ENCODE data around the gene CEBPE.
A peak's percentile ranks its signal among the peaks of the same experiment; 100 is the strongest.

The CEBPE gene

DNA sequence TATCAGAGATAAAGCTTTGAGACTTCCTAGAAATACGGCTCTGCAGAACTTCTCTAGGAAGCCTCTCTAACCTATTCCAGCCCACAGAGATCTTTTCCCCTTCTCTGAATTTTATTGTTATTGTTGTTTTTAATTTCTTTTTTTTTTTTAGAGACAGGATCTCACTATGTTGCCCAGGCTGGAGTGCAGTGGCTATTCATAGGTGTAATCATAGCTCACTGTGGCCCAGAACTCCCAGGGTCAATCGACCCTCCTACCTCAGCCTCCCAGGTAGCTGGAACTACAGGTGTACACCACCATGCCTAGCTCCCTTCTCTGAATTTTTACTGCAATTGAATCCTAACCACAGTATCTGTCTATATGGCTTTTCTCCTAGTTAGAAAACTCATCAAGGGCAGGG, 44.8 kb upstream of the CEBPE start:
- no peak overlapping the region for H3K27ac ChIP-seq
- H3K27me3 ChIP-seq (replicated peaks): no peaks in the 10 kb centered on the region
- DNase-seq: no peak
- in situ Hi-C loops (cut with HindIII; ENCODE audit: low pct_ligation_motif_present, low sequenced_read_pairs): no loop called here
- TF ChIP-seq, protein P1, sequence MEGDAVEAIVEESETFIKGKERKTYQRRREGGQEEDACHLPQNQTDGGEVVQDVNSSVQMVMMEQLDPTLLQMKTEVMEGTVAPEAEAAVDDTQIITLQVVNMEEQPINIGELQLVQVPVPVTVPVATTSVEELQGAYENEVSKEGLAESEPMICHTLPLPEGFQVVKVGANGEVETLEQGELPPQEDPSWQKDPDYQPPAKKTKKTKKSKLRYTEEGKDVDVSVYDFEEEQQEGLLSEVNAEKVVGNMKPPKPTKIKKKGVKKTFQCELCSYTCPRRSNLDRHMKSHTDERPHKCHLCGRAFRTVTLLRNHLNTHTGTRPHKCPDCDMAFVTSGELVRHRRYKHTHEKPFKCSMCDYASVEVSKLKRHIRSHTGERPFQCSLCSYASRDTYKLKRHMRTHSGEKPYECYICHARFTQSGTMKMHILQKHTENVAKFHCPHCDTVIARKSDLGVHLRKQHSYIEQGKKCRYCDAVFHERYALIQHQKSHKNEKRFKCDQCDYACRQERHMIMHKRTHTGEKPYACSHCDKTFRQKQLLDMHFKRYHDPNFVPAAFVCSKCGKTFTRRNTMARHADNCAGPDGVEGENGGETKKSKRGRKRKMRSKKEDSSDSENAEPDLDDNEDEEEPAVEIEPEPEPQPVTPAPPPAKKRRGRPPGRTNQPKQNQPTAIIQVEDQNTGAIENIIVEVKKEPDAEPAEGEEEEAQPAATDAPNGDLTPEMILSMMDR (IDR thresholded peaks at IDR 0.05; ENCODE audit: low read depth, low read length, missing control alignments): no peak
- H3K4me3 ChIP-seq (ENCODE audit: low read depth, low read length): no peak overlapping the region
- H3K36me3 ChIP-seq (replicated peaks): no peaks in the 10 kb centered on the region

DNA sequence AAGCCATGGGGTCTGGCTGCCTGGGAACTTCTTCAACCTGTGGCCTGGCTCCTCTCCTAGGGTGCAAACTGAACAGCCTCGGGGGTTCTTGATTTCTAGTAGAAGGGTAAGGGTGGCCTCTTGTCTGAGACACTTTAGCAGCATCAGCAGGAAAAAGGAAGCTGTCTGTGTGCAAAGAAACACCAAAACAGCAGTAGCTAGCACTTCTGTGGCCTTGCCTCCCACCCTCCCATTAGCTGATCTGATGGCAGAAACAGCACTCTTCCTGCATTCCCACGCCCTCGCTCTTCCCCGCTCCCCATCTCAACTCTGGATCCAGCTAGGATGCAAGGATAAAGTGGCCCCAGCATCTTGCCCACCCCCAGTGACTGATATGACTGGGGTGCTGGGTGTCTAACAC, 43.7 kb upstream of the CEBPE start:
- Histone ChIP-seq H3K4me3 (ENCODE audit: low read depth, low read length) (no peak overlapping the region), H3K27ac (no peak overlapping the region), H3K27me3 (replicated peaks) (no peaks in the 10 kb centered on the region), H3K36me3 (replicated peaks) (no peaks in the 10 kb centered on the region)
- no peak for DNase-seq
- TF ChIP-seq, protein P1 (IDR thresholded peaks at IDR 0.05; ENCODE audit: low read depth, low read length, missing control alignments): no peak
- in situ Hi-C loops (cut with HindIII; ENCODE audit: low pct_ligation_motif_present, low sequenced_read_pairs): no loop called here

- Histone ChIP-seq H3K36me3 (replicated peaks) (no peaks in the 10 kb centered on the region), H3K27me3 (replicated peaks) (no peaks in the 10 kb centered on the region), H3K27ac (no peak overlapping the region), H3K4me3 (ENCODE audit: low read depth, low read length) (no peak overlapping the region)
- in situ Hi-C loops (cut with HindIII; ENCODE audit: low pct_ligation_motif_present, low sequenced_read_pairs): no loop called here
- TF ChIP-seq, protein P1 (IDR thresholded peaks at IDR 0.05; ENCODE audit: low read depth, low read length, missing control alignments): no peak
- DNase-seq: no peak
Observed at GRCh38 chr14:23162005-23162404, 43.0 kb upstream of the CEBPE start.

GRCh38 chr14:23160924-23161522, 42.0 kb upstream of the CEBPE start:
- in situ Hi-C loops (cut with HindIII; ENCODE audit: low pct_ligation_motif_present, low sequenced_read_pairs): no loop called here
- Histone ChIP-seq H3K27me3 (replicated peaks) (no peaks in the 10 kb centered on the region), H3K27ac (no peak overlapping the region), H3K36me3 (replicated peaks) (no peaks in the 10 kb centered on the region), H3K4me3 (ENCODE audit: low read depth, low read length) (no peak overlapping the region)
- TF ChIP-seq, protein P1 (IDR thresholded peaks at IDR 0.05; ENCODE audit: low read depth, low read length, missing control alignments): no peak
- DNase-seq: peak; percentile 41

DNA sequence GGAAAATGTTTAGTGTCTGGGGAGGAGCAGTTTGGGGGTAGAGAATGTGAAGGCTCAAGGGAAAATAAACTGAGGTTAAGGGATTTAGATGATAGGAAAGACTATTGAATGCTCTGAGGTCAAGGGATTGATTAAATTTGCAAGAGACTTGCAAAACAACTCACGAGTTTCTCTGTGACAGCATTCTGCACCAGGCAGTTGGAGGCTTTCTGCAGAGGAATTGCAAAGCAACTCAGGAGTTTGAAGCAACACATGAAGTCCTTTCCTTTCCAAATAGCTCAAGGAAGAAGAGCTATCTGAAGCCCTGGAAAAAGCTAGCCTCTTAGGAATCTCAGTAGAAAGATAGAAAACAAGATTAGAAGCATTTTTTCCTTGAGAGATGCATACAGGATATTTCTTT, 40.5 kb upstream of the CEBPE start:
- no peak overlapping the region for H3K4me3 ChIP-seq (ENCODE audit: low read depth, low read length)
- TF ChIP-seq, protein P1 (IDR thresholded peaks at IDR 0.05; ENCODE audit: low read depth, low read length, missing control alignments): no peak
- in situ Hi-C loops (cut with HindIII; ENCODE audit: low pct_ligation_motif_present, low sequenced_read_pairs): no loop called here
- no peak for DNase-seq
- H3K27me3 ChIP-seq (replicated peaks): no peaks in the 10 kb centered on the region
- no peak overlapping the region for H3K27ac ChIP-seq
- H3K36me3 ChIP-seq (replicated peaks): no peaks in the 10 kb centered on the region

GRCh38 chr14:23158779-23159178, 39.7 kb upstream of the CEBPE start:
- Histone ChIP-seq H3K27ac (no peak overlapping the region), H3K36me3 (replicated peaks) (no peaks in the 10 kb centered on the region), H3K27me3 (replicated peaks) (no peaks in the 10 kb centered on the region), H3K4me3 (ENCODE audit: low read depth, low read length) (no peak overlapping the region)
- TF ChIP-seq, protein P1 (IDR thresholded peaks at IDR 0.05; ENCODE audit: low read depth, low read length, missing control alignments): no peak
- no peak for DNase-seq
- in situ Hi-C loops (cut with HindIII; ENCODE audit: low pct_ligation_motif_present, low sequenced_read_pairs): no loop called here

Measured in brain microvascular endothelial cell (primary cell).